Nephron progenitor cell (in vitro differentiated cells): ENCODE measurements around the gene CHST5.
"Not testable (repeated sequence)": the region's sequence is repeated elsewhere in the genome, so short reads cannot be mapped to it uniquely, and the experiment has no call there.

ENCODE experiments used
- DNase-seq: peaks from one replicate; pipeline ENCODE4 v3.0.0; 2021
- H3K27ac Mint-ChIP-seq: 2 replicates; pipeline ENCODE4 v1.8.0; 2021; ENCODE audit warnings: mild to moderate bottlenecking, moderate library complexity, mixed read lengths
- H3K27me3 Mint-ChIP-seq: 2 replicates; pipeline ENCODE4 v1.8.0; 2021; ENCODE audit warnings: mild to moderate bottlenecking, low read depth, mixed read lengths; ENCODE audit not compliant: poor library complexity
- H3K36me3 Mint-ChIP-seq: 2 replicates; pipeline ENCODE4 v1.8.0; 2021; ENCODE audit warnings: low read depth, mixed read lengths
- H3K4me1 Mint-ChIP-seq: 2 replicates; pipeline ENCODE4 v1.8.0; 2021; ENCODE audit warnings: mixed read lengths
- H3K4me3 Mint-ChIP-seq: 2 replicates; pipeline ENCODE4 v1.8.0; 2021; ENCODE audit warnings: mild to moderate bottlenecking, moderate library complexity, mixed read lengths
- H3K9me3 Mint-ChIP-seq: 2 replicates; pipeline ENCODE4 v1.8.0; 2021; ENCODE audit warnings: mild to moderate bottlenecking, moderate library complexity, mixed read lengths
- TF ChIP-seq, protein P1 (sequence below): fragments of 200-600 bp; sonication (generic); IDR thresholded peaks from 2 replicates; pipeline ENCODE4 v1.5.0; 2021; ENCODE audit warnings: antibody characterized with exemption

Gene CHST5

DNA sequence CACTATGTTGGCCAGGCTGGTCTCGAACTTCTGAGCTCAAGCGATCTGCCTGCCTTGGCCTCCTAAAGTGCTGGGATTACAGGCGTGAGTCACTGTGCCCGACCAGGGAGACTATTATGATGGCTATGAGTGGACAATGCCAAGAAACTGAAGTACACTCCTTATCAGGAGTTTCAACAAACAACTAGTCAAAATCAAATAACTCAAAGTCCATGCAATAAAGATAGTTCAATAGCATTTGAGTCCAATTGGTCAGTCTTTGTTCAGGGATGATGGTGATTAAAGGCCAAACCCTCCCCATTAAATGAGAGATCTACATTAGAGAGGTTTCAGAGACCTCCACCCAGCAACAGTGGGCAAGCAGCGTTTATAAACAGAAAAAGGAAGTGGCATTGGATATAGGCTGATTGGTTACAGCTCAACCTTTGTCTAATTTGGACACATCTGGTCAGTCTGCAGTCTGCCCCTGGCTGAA lies 8.0 kb downstream of the CHST5 start:
- TF ChIP-seq, protein P1, sequence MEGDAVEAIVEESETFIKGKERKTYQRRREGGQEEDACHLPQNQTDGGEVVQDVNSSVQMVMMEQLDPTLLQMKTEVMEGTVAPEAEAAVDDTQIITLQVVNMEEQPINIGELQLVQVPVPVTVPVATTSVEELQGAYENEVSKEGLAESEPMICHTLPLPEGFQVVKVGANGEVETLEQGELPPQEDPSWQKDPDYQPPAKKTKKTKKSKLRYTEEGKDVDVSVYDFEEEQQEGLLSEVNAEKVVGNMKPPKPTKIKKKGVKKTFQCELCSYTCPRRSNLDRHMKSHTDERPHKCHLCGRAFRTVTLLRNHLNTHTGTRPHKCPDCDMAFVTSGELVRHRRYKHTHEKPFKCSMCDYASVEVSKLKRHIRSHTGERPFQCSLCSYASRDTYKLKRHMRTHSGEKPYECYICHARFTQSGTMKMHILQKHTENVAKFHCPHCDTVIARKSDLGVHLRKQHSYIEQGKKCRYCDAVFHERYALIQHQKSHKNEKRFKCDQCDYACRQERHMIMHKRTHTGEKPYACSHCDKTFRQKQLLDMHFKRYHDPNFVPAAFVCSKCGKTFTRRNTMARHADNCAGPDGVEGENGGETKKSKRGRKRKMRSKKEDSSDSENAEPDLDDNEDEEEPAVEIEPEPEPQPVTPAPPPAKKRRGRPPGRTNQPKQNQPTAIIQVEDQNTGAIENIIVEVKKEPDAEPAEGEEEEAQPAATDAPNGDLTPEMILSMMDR = no peak
- Mint-ChIP-seq H3K27me3 (peaks cover 4% of the 10 kb centered on the region), H3K9me3 (no peaks in the 10 kb centered on the region), H3K27ac (peak overlapping the region; percentile 15), H3K36me3 (peaks cover 12% of the 10 kb centered on the region), H3K4me3 (no peak overlapping the region), H3K4me1 (no peaks in the 10 kb centered on the region)
- DNase-seq = no peak

DNA sequence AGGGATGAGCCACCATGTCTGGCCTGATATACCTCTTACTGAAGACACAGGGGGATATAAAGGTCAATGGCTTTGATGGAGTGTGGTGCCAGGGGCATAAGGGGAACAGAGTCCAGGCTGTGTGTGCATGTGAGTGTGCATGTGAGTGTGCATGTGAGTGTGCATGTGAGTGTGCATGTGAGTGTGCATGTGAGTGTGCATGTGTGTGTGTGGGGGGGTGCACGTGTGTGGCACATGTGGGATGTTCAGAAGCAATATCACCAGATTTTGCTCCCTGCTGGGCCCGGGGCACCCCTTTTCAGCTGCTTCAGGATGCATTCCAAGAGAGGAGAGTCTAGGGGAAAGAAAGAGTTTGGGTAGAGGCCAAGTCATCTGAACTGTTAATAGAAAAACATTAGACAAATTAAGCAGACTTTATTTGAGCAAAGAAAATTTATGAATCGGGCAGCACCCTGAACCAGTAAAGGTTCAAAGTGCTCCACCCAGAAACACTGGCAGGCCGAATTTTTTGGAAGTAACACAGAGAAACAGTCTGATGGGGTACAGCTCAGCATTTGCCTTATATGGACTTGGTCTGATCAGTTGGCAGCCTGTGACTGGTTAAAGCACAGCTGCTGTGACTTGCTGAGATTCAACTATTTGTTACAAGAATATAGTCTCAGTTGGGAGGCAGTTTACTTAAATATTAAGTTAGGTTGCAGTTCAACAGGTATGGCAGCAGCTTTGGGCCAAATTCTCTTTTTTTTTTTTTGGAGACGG lies 9.7 kb downstream of the CHST5 start:
- no peaks in the 10 kb centered on the region for H3K4me1 Mint-ChIP-seq
- DNase-seq = no peak
- TF ChIP-seq, protein P1 = no peak
- H3K27me3 Mint-ChIP-seq = peaks cover 7% of the 10 kb centered on the region
- H3K4me3 Mint-ChIP-seq = no peak overlapping the region
- peaks cover 12% of the 10 kb centered on the region for H3K36me3 Mint-ChIP-seq
- H3K9me3 Mint-ChIP-seq = no peaks in the 10 kb centered on the region
- H3K27ac Mint-ChIP-seq = no peak overlapping the region

DNA sequence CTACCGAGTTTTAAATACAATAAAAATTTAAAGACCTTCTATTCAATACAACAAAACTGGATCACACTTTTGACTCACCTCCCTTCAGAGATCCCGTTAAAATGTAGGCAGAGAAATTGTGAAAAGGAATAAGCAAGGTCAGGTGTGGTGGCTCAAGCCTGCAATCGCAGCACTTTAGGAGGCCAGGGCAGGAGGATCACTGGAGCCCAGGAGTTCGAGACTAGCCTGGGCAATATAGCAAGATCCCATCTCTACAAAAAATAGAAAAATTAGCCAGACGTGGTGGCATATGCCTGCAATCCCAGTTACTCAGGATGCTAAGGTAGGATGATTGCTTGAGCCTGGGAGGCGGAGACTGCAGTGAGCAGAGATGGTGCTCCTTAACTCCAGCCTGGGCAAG lies 16.7 kb downstream of the CHST5 start:
- TF ChIP-seq, protein P1 = no peak
- no peak for DNase-seq
- Mint-ChIP-seq H3K36me3 (peaks cover 6% of the 10 kb centered on the region), H3K4me1 (peaks cover 21% of the 10 kb centered on the region), H3K27me3 (peaks cover 5% of the 10 kb centered on the region), H3K4me3 (no peak overlapping the region), H3K27ac (no peak overlapping the region), H3K9me3 (no peaks in the 10 kb centered on the region)

DNA sequence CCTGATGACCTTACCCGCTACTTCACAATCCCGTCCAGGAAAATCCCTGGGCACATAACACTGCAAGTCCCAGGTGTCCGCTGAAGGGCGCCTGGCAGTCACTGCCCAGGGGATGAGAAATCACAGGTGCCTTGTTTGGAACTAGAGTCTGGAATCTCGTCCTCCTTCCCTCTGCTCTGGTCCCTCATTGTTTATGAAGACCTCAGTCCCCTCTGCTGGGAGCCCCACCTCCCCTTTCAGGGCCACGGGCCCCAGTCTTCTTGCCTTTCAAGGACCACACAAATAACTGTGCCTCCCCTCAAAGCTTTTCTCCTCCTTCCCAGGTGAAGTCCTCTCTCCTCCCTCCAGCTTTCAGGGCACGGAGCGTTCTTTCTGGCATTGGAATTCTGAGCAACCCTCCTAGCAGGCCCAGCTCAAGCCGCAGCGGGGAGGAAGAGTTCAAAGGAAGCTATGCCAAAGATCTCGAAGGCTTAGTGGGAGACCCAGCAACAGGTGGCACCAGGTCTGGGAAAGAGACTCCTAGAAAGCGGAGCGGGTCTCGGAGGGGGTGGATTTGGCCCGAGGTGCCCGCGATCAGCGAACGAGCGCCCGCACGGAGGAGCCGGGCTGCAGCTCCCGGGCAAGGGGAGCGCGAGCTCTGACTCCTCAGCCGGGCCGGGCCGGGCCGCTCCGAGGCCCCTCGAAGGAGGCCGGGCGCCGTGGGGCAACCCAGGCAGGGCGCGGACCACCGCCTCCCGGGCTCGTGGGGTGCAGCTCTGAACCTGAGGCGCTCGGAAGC lies 19.5 kb downstream of the CHST5 start:
- peak; percentile 46 for DNase-seq
- Mint-ChIP-seq H3K36me3 (peaks cover 12% of the 10 kb centered on the region), H3K4me1 (peaks cover 34% of the 10 kb centered on the region), H3K4me3 (peak overlapping the region; percentile 89), H3K27ac (peak overlapping the region; percentile 53)
- H3K27me3 Mint-ChIP-seq, H3K9me3 Mint-ChIP-seq: not testable (repeated sequence)

DNA sequence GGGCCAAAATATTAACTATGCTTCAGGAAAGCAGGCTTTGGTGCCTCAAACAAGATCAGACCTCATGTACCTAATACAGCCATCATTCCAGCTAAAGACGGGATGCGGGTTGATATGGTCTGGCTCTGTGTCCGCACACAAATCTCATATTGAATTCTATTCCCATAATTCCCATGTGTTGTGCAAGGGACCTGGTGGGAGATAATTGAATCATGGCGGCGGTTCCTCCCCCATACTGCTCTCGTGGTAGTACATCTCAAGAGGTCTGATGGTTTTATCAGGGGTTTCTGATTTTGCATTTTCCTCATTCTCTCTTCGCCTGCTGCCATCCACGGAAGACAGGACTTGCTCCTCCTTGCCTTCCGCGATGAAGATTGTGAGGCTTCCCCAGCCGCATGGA lies 21.6 kb downstream of the CHST5 start:
- Mint-ChIP-seq H3K9me3 (no peaks in the 10 kb centered on the region), H3K27ac (no peak overlapping the region), H3K36me3 (peaks cover 12% of the 10 kb centered on the region), H3K4me3 (no peak overlapping the region), H3K27me3 (peaks cover 6% of the 10 kb centered on the region), H3K4me1 (peaks cover 34% of the 10 kb centered on the region)
- DNase-seq = no peak
- TF ChIP-seq, protein P1 = no peak

DNA sequence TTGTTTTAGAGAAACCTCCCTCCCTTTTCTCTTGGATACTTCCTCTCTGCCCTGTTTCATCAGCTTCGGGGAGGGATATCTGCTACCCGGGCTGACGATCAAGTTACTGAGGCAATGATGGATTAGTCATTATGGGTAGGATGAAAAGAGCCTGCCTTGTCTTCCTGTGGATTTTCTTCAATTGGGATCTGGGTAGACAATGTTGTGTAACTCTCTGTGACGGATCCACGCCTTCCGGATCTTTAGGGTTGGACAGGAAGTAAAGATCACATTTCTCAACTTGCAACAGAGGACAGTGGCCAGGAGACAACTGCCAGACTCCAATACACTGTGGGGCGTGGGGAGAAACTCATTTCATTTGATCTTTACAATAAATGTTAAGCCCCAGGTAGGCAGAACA lies 29.3 kb downstream of the CHST5 start:
- H3K36me3 Mint-ChIP-seq = no peaks in the 10 kb centered on the region
- TF ChIP-seq, protein P1 = no peak
- H3K4me1 Mint-ChIP-seq = peaks cover 18% of the 10 kb centered on the region
- H3K27ac Mint-ChIP-seq = peak overlapping the region; percentile 74
- H3K27me3 Mint-ChIP-seq = peaks cover 18% of the 10 kb centered on the region
- no peak for DNase-seq
- H3K4me3 Mint-ChIP-seq = no peak overlapping the region
- no peaks in the 10 kb centered on the region for H3K9me3 Mint-ChIP-seq
